GM19023 (cell line): ENCODE results near the gene SECTM1.
"Not testable (repeated sequence)": the region's sequence is repeated elsewhere in the genome, so short reads cannot be mapped to it uniquely, and the experiment has no call there.

ENCODE experiments used
- ATAC-seq: cut with Tn5 transposase; IDR thresholded peaks from one replicate; pipeline ENCODE4 v1.9.1; 2021; ENCODE audit warnings: mild to moderate bottlenecking, moderate library complexity; ENCODE audit not compliant: unreplicated experiment

Gene SECTM1

GRCh38 chr17:82348866-82349265 is 15.3 kb upstream of the SECTM1 start:
- ATAC-seq = no peak

- ATAC-seq = no peak
Observed at GRCh38 chr17:82348434-82348833, 14.9 kb upstream of the SECTM1 start.

- not testable (repeated sequence) for ATAC-seq
Observed at GRCh38 chr17:82347994-82348393, 14.4 kb upstream of the SECTM1 start.

GRCh38 chr17:82346342-82347300 is 13.1 kb upstream of the SECTM1 start:
- no peak for ATAC-seq

GRCh38 chr17:82345151-82345976 is 11.8 kb upstream of the SECTM1 start:
- ATAC-seq = no peak

- no peak for ATAC-seq
Observed at GRCh38 chr17:82344175-82344907, 10.8 kb upstream of the SECTM1 start.

GRCh38 chr17:82343560-82343959 is 10.0 kb upstream of the SECTM1 start:
- ATAC-seq = no peak

- no peak for ATAC-seq
Observed at GRCh38 chr17:82342361-82343079, 9.0 kb upstream of the SECTM1 start.

GRCh38 chr17:82339634-82340580 is 6.3 kb upstream of the SECTM1 start:
- no peak for ATAC-seq

- ATAC-seq = no peak
Observed at GRCh38 chr17:82338858-82339633, 5.5 kb upstream of the SECTM1 start.

GRCh38 chr17:82334622-82335394 is 1.2 kb upstream of the SECTM1 start:
- ATAC-seq = no peak

GRCh38 chr17:82334204-82334621 is 647 bp upstream of the SECTM1 start:
- no peak for ATAC-seq

GRCh38 chr17:82332669-82333278 is 792 bp downstream of the SECTM1 start:
- no peak for ATAC-seq

GRCh38 chr17:82331345-82331939 is 2.1 kb downstream of the SECTM1 start:
- ATAC-seq = no peak

GRCh38 chr17:82330322-82331239 is 3.0 kb downstream of the SECTM1 start:
- ATAC-seq = no peak
